Large intestine (tissue), 3 donors: Measurements from ENCODE around the gene RNASEH2B. TPM values are rescaled to one million over a fixed set of nuclear protein-coding genes. Genes with fewer than 3 reads are reported as not detected.

Source experiments
- DNase-seq, 2 donors: peaks; one replicate each; pipeline versions ENCODE4 v3.0.0 to v3.0.0-alpha.2; 2013
- H3K27ac ChIP-seq: one replicate; pipeline ENCODE4 v1.5.1; 2013; ENCODE audit warnings: low read length
- H3K27me3 ChIP-seq: 2 replicates; pipeline ENCODE4 v1.6.1; 2013; ENCODE audit warnings: low read length; ENCODE audit not compliant: control insufficient read depth, insufficient read depth
- H3K36me3 ChIP-seq: 2 replicates; pipeline ENCODE4 v1.6.1; 2013; ENCODE audit warnings: low read length; ENCODE audit not compliant: control insufficient read depth, insufficient read depth
- H3K4me1 ChIP-seq: one replicate; pipeline ENCODE4 v1.6.1; 2013; ENCODE audit warnings: low read length; ENCODE audit not compliant: control insufficient read depth, insufficient read depth
- H3K4me3 ChIP-seq: one replicate; pipeline ENCODE4 v1.5.1; 2013; ENCODE audit warnings: low read length
- H3K9me3 ChIP-seq: one replicate; pipeline ENCODE4 v1.6.1; 2013; ENCODE audit warnings: mild to moderate bottlenecking, low read depth, low read length, moderate library complexity; ENCODE audit not compliant: control insufficient read depth
- WGBS: methylation state at CpG from one replicate; pipeline ENCODE4 v1.1.5; 2013; ENCODE audit warnings: low lambda C conversion rate; ENCODE audit not compliant: insufficient coverage; 5-methylcytosine and 5-hydroxymethylcytosine counted together
- polyA plus RNA-seq: library from polyadenylated mRNA; unstranded; fragments of 120-200 nt; gene quantifications from one replicate; pipeline ENCODE4 v1.2.1, GENCODE V29; 2013

RNASEH2B gene
- polyA plus RNA-seq, 1 donor = 43.7 TPM

- peaks cover 43% of the 10 kb centered on the region for H3K4me1 ChIP-seq
- no peak overlapping the region for H3K4me3 ChIP-seq
- H3K27ac ChIP-seq = no peak overlapping the region
- DNase-seq = no peak
- no peaks in the 10 kb centered on the region for H3K27me3 ChIP-seq
- no CpG with 5 or more reads among the region's 1 CpG for WGBS
- H3K9me3 ChIP-seq = no peaks in the 10 kb centered on the region
- H3K36me3 ChIP-seq = no peaks in the 10 kb centered on the region
Observed at GRCh38 chr13:51002736-51003135, 93.1 kb downstream of the RNASEH2B start.

GRCh38 chr13:51003642-51004041 is 94.1 kb downstream of the RNASEH2B start:
- H3K4me1 ChIP-seq = peaks cover 41% of the 10 kb centered on the region
- WGBS = no CpG with 5 or more reads among the region's 7 CpGs
- no peak overlapping the region for H3K4me3 ChIP-seq
- no peaks in the 10 kb centered on the region for H3K27me3 ChIP-seq
- no peaks in the 10 kb centered on the region for H3K9me3 ChIP-seq
- H3K27ac ChIP-seq = no peak overlapping the region
- DNase-seq = no peak
- no peaks in the 10 kb centered on the region for H3K36me3 ChIP-seq

DNA sequence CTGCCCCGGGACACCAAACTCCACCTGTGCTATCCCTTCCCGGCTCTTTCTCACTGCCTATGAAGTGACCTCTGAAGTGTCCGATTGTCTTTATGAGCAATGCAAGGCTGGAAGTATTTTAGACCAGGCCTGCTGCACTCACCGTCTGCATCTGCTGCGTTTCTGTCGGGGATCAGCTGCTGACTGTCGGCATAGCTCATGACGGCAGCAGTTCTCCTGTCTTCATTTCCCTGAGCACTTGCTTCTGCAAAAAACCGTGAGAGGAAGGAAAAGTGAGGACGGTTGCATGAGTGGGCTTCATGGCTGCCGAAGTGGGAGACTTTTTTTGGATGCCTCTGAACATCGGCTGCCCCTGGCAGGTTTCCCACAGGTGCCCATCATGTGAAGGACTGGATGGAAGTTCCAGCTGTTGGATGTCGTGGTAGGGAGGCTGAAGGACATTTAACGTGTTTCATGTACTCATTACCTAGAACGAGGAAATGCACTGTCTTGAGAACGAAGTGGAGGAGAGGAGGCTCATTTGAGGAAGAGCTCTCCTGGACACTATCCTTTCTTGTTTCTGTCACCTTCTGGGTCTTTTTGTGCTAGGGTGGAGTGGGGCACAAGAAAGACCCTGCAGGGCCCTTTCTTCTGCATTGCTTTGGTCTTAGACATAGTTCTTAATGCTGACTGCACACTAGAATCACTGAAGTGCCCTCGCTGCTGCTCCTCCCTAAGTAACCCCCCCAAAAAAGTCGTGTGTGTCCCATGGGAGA is 94.7 kb downstream of the RNASEH2B start:
- H3K4me1 ChIP-seq = peaks cover 37% of the 10 kb centered on the region
- WGBS = no CpG with 5 or more reads among the region's 18 CpGs
- DNase-seq = no peak
- H3K27me3 ChIP-seq = no peaks in the 10 kb centered on the region
- no peak overlapping the region for H3K27ac ChIP-seq
- no peak overlapping the region for H3K4me3 ChIP-seq
- no peaks in the 10 kb centered on the region for H3K36me3 ChIP-seq
- H3K9me3 ChIP-seq = no peaks in the 10 kb centered on the region

DNA sequence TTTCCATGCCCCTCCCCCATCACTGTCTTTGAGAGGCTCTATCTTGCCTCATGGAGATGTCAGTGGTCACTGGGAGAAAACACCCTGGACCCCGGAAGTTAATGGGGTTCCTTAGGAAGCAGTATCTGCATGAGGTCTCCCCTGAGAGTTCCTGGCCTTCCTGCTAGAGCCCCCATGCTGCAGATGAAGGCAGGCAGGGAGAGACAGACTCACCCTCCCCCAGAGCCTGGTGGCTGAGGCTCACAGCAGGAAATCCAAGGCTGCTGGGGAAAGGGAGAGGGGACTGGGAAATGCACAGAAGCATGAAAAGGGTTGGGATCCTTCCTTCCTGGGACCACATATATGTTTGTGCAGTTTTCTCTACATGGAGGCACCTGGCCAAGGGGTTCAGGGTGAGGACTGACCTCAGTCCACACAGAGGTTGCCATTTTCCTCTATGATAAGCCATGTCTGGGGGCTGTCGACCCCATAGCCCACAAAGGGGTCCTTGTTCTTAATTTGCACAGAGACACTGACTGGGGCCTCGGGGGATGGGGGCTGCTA is 95.4 kb downstream of the RNASEH2B start:
- no peaks in the 10 kb centered on the region for H3K27me3 ChIP-seq
- peak overlapping the region; percentile 88 for H3K27ac ChIP-seq
- peaks cover 33% of the 10 kb centered on the region for H3K4me1 ChIP-seq
- DNase-seq = no peak
- no peaks in the 10 kb centered on the region for H3K9me3 ChIP-seq
- no peak overlapping the region for H3K4me3 ChIP-seq
- WGBS = no CpG with 5 or more reads among the region's 3 CpGs
- H3K36me3 ChIP-seq = no peaks in the 10 kb centered on the region

DNA sequence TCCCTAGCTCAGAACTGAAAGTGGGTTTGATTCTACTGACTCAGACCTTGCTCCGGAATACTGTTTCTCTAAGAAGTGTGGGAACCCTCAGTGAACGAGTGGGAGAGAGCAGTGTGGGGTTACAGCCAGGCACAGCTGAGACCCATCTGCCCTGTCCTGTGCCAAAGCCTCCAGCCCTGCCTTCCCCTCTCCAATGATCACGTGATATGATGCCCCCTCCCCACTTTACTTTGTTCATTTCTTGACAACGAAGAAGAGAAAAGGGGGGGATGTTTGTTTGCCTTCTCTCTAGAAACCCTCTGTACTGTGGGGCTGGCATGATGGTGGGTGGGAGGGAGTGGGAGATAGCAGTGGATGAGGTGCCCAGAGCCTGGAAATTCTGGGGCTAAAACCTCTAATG is 96.0 kb downstream of the RNASEH2B start:
- Histone ChIP-seq H3K4me3 (no peak overlapping the region), H3K9me3 (no peaks in the 10 kb centered on the region), H3K4me1 (peaks cover 30% of the 10 kb centered on the region), H3K27ac (peak overlapping the region; percentile 88), H3K36me3 (no peaks in the 10 kb centered on the region), H3K27me3 (no peaks in the 10 kb centered on the region)
- WGBS = no CpG with 5 or more reads among the region's 4 CpGs
- peak in 1 of 2 donors; percentile 31 for DNase-seq

Other genes starting within 250 kb of the RNASEH2B start
- gene DLEU7, start 66.1 kb upstream of the RNASEH2B start, polyA plus RNA-seq = 0.69 TPM
- not detected for gene C13orf42, start 201.5 kb downstream of the RNASEH2B start, polyA plus RNA-seq